GM18508 (cell line): ENCODE measurements around the gene SLC44A5.
"Not testable (repeated sequence)": the region's sequence is repeated elsewhere in the genome, so short reads cannot be mapped to it uniquely, and the experiment has no call there.

ENCODE experiments used
- ATAC-seq: cut with Tn5 transposase; IDR thresholded peaks from one replicate; pipeline ENCODE4 v1.9.1; 2021; ENCODE audit warnings: moderate number of reproducible peaks; ENCODE audit not compliant: insufficient read depth, unreplicated experiment

SLC44A5 gene

DNA sequence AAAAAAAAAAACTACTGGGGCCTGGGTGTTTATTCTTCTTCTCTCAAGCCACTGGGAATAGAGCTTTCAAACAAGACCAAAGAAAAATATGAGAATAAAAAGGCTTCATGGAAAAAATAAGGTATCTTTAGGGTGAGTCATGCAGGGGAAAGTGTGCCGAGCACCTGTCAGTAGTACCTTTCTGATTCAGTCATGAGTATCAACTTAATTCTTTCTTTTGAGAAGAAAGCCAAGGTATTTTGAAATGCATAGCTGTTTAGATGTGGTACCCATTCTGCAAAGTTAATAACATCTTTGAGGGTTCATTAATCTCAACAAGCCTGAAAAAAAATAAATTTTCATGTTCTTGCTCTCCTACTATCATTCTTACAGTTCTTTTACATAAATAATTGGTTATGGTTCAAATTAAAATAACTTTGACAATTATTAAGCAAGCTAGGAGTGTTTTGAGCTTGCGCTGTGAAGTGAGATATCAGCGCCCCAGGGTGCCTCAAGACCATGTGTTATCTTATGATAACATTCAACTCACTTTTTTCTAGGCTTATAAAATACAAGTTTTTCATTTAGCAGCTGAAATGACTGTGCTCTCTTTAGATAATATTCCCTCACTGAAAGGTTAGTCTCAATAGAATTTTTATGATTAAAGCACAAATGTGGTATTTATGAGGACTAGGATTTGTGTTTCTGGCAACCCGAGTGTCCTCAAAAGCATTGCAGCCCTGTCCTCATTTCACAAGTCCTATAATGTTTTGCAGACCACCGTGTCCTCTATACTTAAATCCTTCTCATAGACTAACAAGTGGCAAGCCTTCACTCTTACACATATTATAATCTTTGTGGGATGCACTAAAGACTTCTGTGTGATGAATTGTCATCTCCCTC lies 138.6 kb downstream of the SLC44A5 start:
- ATAC-seq, result no peak

DNA sequence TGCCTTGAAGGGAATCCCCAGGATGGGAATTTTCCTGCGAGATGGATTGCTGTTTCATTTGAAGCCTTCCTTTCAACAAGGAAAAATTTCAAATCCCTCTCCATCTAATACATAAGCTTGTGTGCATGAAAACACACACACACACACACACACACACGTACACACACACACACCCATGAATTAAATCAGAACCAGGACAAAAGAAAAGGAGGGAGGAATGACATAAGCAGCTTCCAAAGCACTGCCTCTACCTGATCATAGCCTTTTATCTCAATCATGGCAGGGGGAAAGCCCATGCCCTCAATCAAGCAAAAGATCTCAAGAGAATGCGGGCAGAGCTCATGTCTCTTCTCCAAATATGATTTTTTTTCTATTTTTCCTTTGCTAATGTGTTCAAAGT lies 139.7 kb downstream of the SLC44A5 start:
- ATAC-seq, result no peak

DNA sequence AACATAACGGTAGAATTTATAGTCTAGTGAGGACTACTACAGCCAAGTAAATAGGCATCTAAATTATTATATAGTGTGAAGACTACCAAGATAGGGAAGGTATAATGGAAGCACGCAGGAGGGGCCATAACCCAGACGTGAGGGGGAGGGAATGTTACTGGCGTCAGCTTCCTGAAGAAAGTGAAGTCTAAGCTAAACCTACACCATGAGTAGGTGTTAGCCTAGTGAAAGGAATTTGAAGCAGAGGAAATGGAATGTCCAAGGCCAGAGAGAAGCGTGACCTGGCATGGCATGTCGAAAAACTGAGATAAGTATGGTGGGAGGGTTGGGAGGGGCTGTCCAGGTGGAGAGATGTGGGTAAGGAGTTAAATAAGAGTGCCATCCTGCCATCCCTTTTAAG lies 140.5 kb downstream of the SLC44A5 start:
- no peak for ATAC-seq

DNA sequence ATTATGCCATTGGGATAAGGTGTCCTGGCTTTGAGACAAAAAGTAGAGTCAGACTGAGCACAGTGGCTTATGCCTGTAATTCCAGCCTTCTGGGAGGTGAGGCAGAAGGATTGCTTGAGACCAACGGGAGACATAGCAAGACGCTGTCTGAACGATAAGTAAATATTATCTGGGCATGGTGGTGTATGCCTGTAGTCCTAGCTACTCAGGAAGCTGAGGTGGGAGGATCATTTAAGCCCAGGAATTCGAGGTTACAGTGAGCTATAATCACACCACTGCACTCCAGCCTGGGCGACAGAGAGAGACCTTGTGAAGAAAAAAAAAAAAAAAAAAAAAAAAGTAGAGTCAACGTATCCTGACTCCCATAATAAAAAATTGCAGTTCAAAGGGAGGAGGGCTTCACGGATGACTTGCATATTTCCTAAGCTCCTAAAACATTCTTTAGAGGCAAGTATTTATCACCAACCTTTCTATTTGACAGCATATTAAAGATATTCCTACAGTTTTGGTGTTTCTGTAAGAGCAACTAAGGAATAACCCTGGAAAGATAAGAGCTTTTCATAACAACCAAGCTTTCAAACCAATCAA lies 141.2 kb downstream of the SLC44A5 start:
- no peak for ATAC-seq

DNA sequence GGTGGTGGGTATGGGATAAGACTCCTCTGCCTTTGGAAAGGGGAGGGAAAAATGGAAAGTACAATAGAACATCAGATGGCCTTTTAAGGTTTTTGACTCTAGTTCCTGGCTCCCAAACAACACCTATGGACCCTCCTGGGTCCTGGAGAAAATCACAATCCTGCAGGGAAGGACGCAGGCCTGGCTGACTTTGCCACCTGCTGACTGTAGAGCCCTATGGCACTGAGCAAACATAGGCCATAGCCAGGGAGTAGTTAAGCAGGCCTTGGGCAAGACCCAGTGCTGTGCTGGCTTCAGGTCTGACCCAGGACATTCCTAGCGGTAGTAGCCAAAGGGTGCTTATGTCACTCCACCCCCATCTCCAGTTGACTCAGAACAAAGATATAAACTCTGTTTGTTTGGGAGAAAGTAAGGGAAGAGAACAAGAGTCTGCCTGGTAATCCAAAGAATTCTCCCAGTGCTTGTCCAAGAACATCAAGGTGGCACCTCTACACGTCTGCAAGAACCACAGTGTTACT lies 149.0 kb downstream of the SLC44A5 start:
- ATAC-seq, result no peak

DNA sequence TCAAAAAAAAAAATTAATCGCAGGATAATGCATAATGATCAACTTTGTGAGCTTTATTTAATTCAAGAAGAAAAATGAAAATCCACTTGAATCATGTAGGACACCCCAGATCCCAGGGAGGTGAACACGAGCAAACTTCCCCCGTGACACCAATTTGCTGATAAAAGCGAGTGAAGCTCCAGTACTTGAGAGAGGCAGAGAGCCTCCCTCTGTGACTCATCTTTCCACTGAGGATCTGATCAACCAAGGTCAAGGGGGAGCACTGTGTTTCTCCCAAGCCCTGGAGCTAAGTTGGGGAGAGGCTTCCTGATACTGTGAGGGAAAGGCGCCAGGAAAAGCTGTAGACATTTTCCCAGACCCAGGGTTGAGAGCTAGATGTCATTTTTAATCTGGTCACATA lies 160.9 kb downstream of the SLC44A5 start:
- no peak for ATAC-seq

DNA sequence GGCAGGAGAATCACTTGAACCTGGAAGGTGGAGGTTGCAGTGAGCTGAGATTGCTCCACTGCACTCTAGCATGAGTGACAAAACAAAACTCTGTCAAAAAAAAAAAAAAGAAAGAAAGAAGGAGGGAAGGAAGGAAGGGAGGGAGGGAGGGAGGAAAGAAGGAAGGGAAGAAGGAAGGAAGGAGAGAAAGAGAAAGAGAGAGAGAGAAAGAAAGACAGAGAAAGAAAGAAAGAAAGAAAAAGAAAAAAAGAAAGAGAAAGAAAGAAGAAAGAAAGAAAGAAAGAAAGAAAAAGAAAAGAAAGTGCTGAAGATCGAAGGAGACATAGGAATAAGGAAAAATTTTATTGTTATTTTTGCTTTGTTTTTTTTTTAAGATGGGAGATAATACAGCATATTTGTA lies 166.7 kb downstream of the SLC44A5 start:
- no peak for ATAC-seq

DNA sequence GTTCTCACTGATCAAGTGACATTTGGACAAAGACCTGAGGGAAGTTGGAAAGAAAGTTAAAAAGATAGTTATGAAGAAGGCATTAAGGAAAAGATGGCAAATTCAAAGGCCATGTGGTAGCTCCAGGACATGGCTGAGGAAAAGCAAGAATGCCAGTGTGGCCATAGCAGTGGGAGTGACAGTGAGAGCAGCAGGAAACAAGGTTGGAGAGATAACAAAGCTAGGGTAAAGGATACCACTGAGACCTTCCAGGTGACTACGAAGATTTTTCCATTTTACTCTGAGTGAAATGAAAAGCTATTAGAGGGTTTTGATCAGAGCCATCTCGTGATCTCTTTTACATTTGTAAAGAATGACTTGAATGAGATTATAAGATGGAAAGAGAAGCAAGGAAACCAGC lies 170.6 kb downstream of the SLC44A5 start:
- ATAC-seq, result no peak

DNA sequence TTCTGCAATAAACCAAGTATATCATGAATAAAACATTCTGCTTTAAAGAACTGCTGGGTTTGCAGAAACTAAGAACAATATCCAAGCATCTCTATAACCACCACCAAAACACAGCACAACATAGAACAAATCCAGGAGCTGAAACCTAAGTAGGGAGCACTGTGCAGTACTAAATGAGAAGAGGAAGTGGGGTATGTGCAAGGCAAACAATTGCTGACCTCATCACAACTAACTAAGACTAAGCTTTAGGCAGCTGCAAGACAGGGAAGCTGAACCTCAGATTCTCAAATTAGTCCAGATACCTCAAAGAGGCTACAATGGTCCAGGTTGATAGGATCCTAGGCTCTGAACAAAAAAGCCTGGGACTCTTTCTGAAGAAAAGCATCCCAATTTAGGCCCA lies 172.6 kb downstream of the SLC44A5 start:
- no peak for ATAC-seq

DNA sequence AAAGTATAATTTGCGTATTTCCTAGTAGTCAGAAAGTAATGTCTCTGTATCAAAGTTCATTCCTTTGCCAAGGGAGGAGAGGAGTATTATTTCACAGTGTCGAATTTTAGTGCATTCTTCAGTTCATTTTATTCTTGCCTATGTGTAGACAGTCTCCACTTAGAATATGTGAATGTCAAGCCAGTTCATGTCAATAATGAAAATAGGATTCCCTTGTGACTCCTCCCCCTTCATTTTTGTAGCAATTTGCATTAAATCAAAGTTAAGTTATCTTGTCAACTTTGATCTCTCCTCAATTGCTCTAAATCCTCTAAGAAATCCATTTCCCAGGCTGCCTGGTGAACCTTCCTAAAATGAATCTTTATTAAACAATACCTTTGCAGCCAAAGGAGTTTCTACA lies 179.1 kb downstream of the SLC44A5 start:
- no peak for ATAC-seq

DNA sequence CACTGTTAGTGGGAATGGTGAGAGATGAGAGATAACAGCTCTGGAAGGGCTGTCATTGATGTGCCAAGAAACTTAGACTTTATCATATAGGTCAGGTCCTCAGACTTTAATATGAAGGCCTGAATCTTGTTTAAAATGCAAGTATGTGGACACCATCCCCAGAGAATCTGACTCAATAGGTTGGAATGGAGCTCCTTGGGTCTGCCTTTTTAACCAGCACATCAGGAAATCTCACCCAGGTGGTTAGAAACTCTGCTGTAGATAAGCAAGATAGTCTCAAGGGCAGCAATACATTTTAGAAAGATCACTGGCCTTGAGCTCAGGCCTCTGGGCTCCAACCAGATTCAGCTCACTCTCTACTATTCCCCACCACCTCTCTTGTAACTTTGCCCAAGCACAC lies 180.4 kb downstream of the SLC44A5 start:
- ATAC-seq, result no peak

DNA sequence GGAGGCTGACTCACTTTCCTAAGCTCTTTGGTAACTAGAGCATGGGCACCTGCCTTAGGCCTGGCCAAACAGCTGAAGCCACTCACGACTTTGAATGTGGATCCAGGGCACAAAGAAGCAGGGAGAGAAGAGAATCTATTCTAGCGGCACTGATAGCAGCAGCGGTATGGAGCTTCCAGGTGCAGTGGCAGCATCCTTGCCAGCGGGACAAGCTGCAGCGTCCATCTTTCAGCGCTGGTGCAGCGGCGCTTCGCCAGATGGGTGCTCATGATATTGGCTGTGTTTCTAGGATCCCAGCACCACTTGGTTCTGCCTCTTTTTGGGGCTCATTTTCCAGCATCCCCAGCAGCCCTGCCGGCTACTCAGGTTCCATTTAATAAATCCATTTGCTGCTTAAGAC lies 184.2 kb downstream of the SLC44A5 start:
- no peak for ATAC-seq

DNA sequence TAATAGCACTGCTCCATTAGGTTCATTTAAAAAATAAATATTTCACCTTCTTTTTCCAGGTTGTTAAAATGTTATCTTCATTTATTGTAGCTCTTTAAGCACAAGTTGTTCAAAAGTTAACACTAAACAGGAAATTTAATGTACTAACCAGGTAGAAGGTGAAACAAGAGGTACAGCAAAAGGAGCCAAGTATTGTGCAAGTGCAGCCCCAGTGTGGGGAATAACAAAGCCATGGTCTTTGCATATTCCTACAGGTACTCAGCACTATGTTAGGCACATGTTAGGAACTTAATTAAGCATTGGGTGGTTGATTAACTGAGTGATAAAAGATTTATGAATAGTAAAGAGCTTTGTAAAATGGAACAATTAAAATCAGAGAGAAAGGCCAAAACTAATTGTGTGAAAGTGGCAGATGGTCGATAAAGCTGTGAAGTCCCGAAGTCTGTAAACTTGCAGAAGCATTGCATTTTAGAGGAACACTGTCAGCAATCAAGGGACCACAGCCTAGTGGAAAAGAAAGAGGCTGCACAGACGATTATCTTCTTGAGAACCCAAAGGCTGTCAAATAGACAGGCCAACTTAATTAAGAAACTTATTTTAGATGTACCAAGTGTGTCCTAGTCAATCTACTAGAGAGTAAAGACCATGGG lies 185.8 kb downstream of the SLC44A5 start:
- ATAC-seq, result no peak

DNA sequence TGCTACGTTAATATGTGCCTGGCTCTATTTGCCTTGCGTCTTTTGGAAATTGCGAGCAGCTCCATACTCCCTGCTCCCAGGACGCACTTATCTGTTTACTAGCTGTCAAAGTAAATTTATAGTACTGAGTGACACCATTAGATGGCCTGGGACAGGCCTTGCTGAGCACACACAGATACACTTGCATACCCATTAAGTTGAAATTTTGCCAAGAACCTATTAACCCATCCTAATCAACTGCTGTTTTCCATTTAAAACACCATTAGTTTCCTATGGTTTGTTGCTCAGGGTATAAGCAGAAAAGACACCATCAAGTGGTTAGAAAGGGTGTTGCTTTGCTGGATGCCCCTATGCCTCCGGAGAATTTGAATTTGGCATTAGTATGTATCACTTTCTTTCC lies 187.3 kb downstream of the SLC44A5 start:
- ATAC-seq, result no peak

DNA sequence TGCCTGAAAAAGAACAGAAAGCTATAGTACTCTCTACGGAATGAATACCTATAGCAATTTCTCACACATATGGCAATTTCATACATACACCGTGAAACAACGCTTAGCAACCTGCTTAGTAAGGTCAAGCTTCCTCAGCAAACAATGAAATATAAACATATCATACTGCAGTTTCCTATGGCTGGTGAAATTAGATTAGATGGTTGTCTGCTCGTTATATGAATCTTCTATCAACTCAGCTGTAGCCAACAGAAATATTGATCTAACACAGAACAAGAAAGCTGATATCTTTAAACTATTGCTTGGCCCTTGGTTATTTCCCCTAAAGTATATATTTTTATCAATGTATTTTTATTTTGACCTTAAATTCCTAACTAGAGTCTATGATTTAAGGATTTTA lies 187.8 kb downstream of the SLC44A5 start:
- ATAC-seq, result no peak

DNA sequence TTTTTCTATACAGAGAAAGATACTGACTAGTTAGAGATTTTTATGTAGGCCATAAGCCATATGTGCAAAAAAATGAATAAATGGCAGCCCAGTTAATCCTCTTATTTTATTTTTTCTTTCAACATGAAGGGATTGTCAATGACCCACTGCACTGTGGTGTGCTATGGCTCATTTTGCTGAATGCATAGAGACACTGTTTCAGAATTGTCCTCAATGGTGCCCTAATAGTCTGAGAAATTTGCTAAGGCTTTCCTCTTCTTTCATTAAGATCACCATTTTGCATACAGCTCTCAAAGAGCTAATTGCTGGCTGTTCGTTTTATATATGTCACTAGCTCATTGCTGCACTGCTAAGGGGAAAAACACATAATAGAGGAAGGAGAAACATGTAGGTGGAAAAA lies 189.5 kb downstream of the SLC44A5 start:
- ATAC-seq, result no peak

DNA sequence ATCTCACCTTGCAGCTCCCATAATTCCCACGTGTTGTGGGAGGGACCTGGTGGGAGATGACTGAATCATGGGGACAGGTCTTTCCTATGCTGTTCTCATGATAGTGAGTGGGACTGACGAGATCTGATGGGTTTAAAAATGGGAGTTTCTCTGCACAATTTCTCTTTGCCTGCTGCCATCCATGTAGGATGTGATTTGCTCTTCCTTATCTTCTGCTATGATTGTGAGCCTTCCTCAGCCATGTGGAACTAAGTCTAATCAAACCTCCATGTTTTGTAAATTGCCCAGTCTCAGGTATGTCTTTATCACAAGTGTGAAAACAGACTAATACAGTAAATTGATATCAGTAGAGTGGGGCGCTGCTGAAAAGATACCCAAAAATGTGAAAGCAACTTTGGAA lies 195.7 kb downstream of the SLC44A5 start:
- no peak for ATAC-seq

DNA sequence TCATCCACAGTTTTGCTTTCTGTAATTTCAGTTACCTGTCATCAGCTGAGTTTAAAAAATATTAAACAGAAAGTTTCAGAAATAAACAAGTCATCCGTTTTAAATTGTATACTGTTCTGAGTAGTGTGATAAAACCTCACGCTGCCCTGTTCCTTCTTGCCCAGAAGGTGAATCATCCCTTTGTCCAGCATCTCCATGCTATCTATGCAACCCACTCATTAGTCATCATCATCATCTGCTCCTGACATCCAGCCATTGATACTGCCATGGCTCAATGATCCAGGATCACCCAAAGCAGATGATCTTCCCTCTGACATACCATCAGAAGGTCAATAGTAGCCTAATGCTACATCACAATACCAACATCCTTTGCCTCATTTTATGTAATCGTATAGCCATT lies 198.3 kb downstream of the SLC44A5 start:
- ATAC-seq, result no peak

DNA sequence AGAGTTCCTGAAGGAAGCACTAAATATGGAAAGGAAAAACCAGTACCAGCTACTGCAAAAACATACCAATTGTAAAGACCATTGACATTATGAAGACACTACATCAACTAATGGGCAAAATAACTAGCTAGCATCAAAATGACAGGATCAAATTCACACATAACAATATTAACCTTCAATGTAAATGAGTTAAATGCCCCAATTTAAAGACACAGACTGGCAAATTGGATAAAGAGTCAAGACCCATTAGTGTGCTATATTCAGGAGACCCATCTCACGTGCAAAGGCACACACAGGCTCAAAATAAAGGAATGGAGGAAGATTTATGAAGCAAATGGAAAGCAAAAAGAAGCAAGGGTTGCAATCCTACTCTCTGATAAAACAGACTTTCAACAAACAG lies 206.2 kb downstream of the SLC44A5 start:
- ATAC-seq, result not testable (repeated sequence)

DNA sequence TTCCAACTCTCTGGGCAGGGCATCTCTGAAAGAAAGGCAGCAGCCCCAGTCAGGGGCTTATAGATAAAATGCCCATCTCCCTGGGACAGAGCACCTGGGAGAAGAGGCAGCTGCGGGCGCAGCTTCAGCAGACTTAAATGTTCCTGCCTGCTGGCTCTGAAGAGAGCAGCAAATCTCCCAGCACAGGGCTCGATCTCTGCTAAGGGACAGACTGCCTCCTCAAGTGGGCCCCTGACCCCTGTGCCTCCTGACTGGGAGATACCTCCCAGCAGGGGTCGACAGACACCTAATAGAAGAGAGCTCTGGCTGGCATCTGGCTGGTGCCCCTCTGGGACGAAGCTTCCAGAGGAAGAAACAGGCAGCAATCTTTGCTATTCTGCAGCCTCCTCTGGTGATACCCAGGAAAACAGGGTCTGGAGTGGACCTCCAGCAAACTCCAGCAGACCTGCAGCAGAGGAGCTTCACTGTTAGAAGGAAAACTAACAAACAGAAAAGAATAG lies 207.7 kb downstream of the SLC44A5 start:
- ATAC-seq, result not testable (repeated sequence)

DNA sequence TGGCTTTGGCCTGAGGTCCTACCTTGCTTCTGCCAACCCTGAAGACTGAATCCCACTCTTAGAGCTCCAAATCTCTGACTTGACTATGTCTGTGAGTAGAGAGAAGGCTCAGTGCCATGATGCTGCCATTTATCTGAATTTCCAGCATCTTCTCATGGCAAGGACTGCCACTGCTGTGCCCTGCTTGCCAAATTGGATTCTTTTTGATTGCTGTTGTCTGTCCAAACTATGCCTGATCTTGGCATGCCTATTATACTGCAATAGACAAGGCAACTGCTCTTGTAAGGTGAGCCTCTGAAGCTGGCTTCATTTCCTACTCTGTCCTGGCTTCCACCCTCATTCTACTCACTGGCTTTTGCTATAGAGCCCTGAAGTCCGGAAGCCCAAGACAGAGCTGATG lies 210.2 kb downstream of the SLC44A5 start:
- ATAC-seq, result no peak
